Measurements from ENCODE around the gene RAB21. TPM values are rescaled to one million over a fixed set of nuclear protein-coding genes. Genes with fewer than 3 reads are reported as not detected.

RAB21 gene, protein sequence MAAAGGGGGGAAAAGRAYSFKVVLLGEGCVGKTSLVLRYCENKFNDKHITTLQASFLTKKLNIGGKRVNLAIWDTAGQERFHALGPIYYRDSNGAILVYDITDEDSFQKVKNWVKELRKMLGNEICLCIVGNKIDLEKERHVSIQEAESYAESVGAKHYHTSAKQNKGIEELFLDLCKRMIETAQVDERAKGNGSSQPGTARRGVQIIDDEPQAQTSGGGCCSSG
- 10 to 100 TPM; 59.6 to 70.3 (median 67.4) TPM for polyA plus RNA-seq (ENCODE audit: insufficient read length in 4 of 4)

- DNase-seq (ENCODE audit: low read depth in 4 of 4, low spot score in 2 of 4), result peak; percentile 76 to 94 (median 86)
Observed at GRCh38 chr12:71754461-71755145, at the start of gene RAB21. RAB21 (plus strand) TSS chr12:71754863; CDS start chr12:71755130, 267 bp downstream.

GRCh38 chr12:71704920-71705319 is 49.7 kb upstream of the RAB21 start:
- no peak for DNase-seq (ENCODE audit: low read depth in 4 of 4, low spot score in 2 of 4)

GRCh38 chr12:71708658-71709057 is 46.0 kb upstream of the RAB21 start:
- no peak for DNase-seq (ENCODE audit: low read depth in 4 of 4, low spot score in 2 of 4)

DNA sequence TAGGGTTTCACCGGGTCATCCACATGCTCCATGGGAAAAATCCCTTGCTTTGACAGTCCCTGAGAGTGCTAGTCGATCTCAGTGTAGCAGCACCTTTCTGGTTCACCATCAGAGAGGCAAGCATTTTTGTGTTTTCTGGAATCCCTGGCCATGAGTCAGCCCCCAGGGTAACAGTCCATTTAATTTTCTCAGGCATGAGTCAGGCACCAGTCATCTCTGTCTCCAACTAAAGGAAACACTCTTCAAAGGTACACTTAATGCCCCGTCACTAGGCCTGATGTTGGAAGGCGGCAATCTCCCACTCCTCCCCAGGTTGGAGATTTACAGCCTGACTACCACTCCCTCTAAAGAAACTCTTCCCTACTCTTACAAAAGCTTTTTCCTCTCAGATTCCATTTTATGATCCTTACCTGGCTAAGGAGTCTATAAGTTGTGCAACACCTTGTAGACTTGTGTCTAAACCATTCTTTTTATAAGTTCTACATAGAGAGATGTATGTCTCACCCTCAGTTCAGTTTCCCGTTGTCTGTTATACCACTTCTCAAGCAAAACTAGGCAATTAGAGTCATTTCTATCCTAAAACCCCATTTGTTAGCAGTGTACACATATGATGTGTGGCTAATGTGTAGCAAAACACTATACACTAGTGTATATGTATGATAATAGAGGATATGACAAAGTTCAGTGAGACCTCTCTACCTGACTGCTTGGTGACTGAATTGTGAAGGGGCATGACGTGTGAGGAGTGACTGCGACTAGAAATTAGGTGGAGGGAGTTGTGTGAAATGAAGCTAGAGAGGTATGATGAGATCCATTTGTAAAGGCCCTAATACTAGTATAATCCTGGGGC is 44.2 kb upstream of the RAB21 start:
- DNase-seq (ENCODE audit: low read depth in 4 of 4, low spot score in 2 of 4), result no peak

GRCh38 chr12:71718611-71719010 is 36.1 kb upstream of the RAB21 start:
- no peak for DNase-seq (ENCODE audit: low read depth in 4 of 4, low spot score in 2 of 4)

DNA sequence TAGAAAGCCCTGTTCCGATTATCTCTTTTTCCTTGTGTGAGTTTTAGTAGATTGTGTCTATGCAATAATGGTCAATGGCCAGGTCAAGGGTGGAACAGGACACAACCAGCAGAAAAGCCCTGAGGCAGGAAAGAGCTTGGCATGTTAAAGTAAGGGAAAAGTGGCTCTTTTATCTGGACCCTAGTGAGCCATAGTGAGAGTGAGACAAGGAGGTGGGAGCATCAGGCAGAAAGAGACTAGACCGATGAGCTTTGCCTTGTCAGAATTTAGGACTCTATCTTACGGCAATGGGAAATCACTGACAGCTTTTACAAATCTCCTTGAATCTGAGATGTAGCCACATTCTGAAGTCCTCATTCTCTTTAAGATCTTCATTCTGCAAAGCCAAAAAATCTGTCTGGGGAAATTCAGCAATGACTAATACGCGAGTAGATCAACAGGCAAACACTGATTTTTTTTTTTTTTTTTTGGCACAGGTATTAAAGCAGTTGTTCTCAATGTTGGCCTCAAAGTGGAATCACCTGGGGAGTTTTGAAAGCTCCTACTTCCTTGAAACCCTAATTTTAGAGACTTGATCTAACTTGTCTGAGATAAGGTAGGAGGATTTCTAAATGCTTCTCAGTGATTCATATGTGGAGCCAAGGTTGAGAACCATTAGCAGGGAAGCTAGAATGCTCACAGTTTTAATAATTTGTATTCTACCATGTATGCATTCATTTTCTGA is 34.9 kb upstream of the RAB21 start:
- no peak for DNase-seq (ENCODE audit: low read depth in 4 of 4, low spot score in 2 of 4)

DNA sequence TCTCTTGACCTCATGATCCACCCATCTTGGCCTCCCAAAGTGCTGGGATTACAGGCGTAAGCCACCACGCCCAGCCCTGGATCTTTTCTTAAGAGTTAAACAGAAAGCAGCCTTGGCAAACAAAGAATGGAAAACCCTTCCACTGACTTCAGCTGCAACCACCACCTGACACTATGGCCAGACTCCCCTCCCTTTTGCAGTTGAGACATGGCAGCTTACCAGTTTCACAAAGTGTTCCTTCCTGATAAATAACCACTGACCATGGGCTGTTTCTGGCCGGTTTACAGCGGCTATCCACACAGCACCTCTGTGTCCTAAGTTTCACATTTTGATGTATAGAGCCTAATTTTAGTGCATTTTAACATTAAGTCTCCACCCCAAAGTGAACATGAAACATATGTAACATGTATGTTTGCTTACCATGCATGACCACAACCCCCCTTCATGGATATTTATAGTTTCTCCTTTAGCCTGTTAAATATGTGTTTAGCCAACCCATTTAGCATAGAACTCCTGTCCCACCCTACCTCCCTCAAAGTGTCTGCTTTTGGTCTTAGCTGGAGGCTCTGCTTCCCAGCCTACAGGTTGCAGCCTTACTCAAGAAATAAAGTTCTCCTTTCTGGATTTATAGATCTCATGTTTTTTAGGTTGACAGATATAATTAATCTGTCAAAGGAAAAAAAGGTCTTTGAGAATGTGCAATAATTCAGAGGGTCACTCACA is 32.7 kb upstream of the RAB21 start:
- DNase-seq (ENCODE audit: low read depth in 4 of 4, low spot score in 2 of 4), result no peak

DNA sequence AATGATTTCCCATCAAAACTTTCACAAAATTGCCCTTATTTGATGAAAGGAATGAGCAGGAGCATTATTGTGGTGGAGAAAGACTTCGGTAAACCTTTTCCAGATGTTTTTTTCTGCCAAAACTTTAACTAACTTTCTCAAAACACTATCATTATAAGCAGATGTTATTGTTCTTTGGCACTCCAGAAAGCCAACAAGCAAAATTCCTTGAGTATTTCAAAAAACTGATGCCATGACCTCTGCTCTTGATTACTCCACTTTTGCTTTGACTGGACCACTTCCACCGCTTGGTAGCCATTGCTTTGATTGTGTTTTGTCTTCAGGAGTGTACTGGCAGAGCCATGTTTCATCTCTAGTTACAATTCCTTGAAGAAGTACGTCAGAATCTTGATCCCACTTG is 29.7 kb upstream of the RAB21 start:
- no peak for DNase-seq (ENCODE audit: low read depth in 4 of 4, low spot score in 2 of 4)

DNA sequence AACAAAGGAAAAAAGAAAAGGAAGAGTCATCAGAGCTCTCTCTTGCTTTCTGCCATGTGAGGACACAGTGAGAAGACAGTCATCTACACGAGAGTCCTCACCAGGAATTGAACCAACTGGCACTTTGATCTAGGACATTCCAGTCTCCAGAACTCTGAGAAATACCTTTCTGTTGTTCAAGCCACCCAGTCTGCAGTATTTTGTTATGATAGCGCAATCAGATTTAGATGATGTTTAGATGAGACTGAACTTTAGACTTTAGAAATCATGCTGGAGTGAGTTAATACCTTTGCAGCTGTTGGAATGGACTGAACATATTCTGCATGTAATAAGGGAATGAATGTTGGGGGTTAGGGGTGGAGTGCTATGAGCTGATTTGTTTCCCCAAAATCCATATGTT is 28.1 kb upstream of the RAB21 start:
- no peak for DNase-seq (ENCODE audit: low read depth in 4 of 4, low spot score in 2 of 4)

DNA sequence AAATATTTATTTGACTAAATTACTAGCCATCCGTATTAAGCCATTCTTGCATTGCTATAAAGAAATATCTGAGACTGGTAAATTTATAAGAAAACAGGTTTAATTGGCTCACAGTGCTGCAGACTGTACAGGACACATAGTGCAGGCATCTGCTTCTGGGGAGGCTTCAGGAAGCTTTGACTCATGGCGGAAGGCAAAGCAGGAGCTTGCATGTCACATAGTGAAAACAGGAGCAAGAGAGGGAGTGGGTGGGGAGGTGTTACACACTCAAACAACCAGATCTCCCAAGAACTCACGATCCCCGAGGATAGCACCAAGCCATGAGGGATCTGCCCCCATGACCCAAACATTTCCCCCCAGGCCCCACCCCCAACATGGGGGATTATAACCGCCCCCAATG is 26.7 kb upstream of the RAB21 start:
- DNase-seq (ENCODE audit: low read depth in 4 of 4, low spot score in 2 of 4), result no peak

GRCh38 chr12:71730936-71731335 is 23.7 kb upstream of the RAB21 start:
- no peak for DNase-seq (ENCODE audit: low read depth in 4 of 4, low spot score in 2 of 4)

DNA sequence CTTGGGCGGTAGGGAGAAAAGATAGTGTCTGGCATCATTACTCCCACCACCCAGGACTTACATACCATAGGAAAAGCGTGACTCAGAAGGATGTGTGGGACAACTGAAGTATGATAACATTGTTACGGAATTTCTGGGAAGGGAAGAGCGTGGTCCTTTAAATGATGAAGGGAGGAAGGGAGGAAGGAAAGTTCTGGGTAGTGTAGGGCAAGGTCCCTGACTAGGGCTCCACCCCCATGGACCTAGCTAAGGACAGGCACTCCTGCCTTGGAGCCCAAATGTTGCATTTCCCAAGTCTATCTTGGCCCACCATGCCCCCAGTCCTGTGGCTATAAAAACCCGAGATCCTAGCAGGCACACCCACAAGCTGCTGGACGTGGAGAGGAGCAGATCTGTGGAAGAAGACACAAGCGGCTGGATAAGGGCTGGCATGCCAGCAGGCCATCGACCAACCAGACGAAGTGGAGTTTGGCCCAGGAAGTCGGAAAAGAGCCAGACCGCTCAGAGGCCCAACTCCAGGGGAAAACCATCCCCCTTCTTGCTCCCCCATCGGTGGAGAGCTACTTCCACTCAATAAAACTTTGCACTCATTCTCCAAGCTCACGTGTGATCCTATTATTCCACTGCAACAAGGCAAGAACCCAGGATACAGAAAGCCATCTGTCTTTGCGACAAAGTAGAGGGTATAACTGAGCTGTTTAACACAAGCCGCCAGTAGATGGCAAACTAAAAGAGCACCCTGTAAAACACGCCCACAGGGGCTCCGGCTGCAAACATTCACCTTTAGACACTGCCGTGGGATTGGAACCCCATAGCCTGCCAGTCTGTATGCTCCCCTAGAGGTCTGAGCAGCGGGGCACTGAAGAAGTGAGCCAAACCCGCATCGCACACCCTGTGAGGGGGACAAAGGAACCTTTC is 23.0 kb upstream of the RAB21 start:
- no peak for DNase-seq (ENCODE audit: low read depth in 4 of 4, low spot score in 2 of 4)

DNA sequence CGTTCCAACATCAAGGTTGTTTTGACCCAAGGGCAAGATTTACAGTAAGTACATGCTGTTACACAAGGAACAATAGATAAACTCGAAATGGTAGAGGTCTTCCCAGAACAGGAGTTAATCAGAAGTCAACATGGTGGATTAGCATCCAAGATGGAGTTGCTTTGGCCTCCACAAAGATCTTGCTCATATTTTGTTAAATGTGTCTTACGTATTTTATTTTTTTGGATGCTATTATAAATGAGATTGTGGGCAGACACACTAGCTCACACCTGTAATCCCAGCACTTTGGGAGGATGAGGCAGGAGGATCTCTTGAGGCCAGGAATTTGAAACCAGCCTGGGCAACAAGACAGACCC is 22.3 kb upstream of the RAB21 start:
- DNase-seq (ENCODE audit: low read depth in 4 of 4, low spot score in 2 of 4), result no peak

DNA sequence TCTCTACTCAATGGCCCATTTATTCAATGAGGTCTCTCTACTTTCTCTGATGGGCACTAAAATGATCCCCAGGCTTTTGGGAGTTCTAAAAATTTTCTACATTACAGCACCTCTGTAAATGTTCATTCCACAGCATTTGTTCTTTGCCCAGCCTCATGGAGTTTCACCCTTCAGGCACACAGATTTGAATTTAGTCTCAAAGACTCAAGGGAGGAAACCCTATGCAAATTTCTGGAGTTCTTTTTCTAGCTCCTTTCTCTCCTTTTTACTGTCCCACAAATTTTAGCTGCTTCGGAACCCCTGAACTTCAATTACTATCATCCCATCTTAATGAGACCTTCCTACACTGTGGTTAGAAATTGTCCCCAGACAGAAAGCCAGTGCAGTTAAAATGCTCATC is 17.5 kb upstream of the RAB21 start:
- DNase-seq (ENCODE audit: low read depth in 4 of 4, low spot score in 2 of 4), result no peak

DNA sequence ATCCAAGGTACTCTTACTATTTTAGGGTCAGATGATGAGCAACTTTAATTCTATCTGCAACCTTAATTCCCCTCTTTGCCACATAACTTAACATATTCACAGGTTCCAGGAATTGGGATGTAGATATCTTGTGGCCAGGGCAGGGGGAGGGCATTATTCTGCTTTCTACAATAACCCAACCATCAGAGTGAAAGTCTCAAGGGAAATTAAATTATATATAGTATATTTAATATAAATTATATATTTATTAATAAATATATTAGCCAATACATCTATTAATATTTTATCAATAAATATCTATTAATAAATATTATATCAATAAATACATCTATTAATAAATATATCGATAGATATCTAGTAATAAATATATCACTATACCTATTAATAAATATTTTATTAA is 11.7 kb upstream of the RAB21 start:
- no peak for DNase-seq (ENCODE audit: low read depth in 4 of 4, low spot score in 2 of 4)

DNA sequence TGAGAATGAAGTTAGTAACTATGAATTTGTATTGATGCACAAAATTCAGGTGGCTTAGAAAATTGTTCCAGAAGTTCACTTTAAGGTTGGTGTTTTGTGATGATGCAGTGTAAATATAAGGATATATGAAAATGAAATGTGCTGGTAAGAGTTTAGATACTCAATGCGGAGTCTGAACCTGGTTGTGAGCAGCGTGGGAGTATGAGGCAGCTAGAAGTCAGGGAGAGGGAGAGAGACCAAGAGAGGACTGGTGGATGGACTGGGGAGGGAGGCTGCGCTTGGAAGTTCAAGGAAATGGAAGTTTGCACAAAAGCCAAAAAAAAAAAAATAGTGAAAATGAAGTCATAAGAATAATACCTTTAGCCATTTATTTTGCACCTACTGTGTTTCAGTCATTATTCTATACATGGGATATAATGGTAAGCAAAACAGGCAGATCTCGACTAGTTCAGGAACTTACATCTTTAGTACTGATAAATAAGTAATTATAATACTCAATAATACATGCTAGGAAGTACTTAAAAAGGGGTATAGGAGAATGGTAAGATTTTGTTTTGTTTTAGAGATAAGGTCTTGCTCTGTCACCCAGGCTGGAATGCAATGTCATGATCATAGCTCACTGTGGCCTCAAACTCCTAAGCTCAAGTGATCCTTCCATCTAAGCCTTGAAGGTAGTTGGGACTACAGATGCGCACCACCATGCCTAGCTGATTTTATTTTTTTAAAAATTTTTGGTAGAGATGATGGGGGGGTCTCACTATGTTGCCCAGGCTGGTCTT is 10.0 kb upstream of the RAB21 start:
- no peak for DNase-seq (ENCODE audit: low read depth in 4 of 4, low spot score in 2 of 4)

DNA sequence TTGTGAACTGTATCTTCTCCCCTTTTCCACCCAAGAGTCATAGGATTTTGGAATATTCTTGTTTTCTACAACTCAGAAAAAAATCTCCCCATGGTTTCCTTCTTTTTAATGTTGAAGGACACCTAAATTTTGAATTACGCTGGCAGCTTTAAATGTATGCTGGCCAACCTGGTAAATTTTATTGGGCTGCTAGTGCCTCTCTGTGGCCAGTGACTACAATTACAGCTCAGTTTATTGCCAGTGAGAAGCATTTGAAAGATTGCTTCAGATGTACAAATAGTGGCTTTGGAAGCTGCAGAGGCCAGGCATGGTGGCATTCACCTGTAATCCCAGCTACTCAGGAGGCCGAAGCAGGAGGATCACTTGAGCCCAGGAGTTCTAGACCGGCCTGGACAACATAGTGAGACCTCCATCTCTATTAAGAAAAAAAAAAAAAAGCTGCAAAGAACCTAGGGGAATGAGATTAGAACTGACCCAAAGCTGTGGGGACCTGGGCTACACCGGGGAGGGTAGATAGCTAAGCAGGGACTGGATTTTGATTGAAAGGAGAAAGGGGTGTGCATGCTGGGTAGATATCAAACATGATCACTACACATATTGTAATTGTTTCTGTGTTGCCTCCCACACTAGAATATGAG is 7.6 kb upstream of the RAB21 start:
- DNase-seq (ENCODE audit: low read depth in 4 of 4, low spot score in 2 of 4), result peak in 1 of 4 donors; percentile 40
